ENCODE data around the gene CEP85L.

CEP85L gene

GRCh38 chr6:118618676-118619377, 32.6 kb downstream of the CEP85L start:
- no peak for DNase-seq

- no peak for DNase-seq
These were observed 34.0 kb downstream of the CEP85L start for GRCh38 chr6:118617417-118617816.

GRCh38 chr6:118611334-118611733, 40.1 kb downstream of the CEP85L start:
- no peak for DNase-seq

GRCh38 chr6:118606858-118607257, 44.5 kb downstream of the CEP85L start:
- no peak for DNase-seq

- no peak for DNase-seq
These were observed 45.1 kb downstream of the CEP85L start for GRCh38 chr6:118606268-118606667.

GRCh38 chr6:118603372-118603771, 48.0 kb downstream of the CEP85L start:
- no peak for DNase-seq

GRCh38 chr6:118602300-118602699, 49.1 kb downstream of the CEP85L start:
- no peak for DNase-seq

GRCh38 chr6:118598324-118598723, 53.1 kb downstream of the CEP85L start:
- DNase-seq: no peak

GRCh38 chr6:118597636-118598035, 53.8 kb downstream of the CEP85L start:
- no peak for DNase-seq

GRCh38 chr6:118596774-118597320, 54.5 kb downstream of the CEP85L start:
- DNase-seq: no peak

- no peak for DNase-seq
These were observed 56.5 kb downstream of the CEP85L start for GRCh38 chr6:118594877-118595276.

GRCh38 chr6:118591897-118592296, 59.5 kb downstream of the CEP85L start:
- DNase-seq: no peak

GRCh38 chr6:118589649-118590365, 61.6 kb downstream of the CEP85L start:
- DNase-seq: no peak

- no peak for DNase-seq
These were observed 62.2 kb downstream of the CEP85L start for GRCh38 chr6:118589186-118589585.

- no peak for DNase-seq
These were observed 62.8 kb downstream of the CEP85L start for GRCh38 chr6:118588626-118589025.

- no peak for DNase-seq
These were observed 64.5 kb downstream of the CEP85L start for GRCh38 chr6:118586746-118587485.

- DNase-seq: no peak
These were observed 66.5 kb downstream of the CEP85L start for GRCh38 chr6:118584911-118585310.

GRCh38 chr6:118581489-118581959, 69.9 kb downstream of the CEP85L start:
- no peak for DNase-seq

- no peak for DNase-seq
These were observed 70.6 kb downstream of the CEP85L start for GRCh38 chr6:118580585-118581419.

GRCh38 chr6:118579786-118580185, 71.6 kb downstream of the CEP85L start:
- DNase-seq: no peak

- DNase-seq: no peak
These were observed 72.8 kb downstream of the CEP85L start for GRCh38 chr6:118578617-118579016.

GRCh38 chr6:118577972-118578371, 73.4 kb downstream of the CEP85L start:
- DNase-seq: no peak
